Parietal lobe (tissue), 2 donors: ENCODE measurements around the gene PDPN. TPM values are rescaled to one million over a fixed set of nuclear protein-coding genes. Genes with fewer than 3 reads are reported as not detected.

Experiments used
- small RNA-seq: library from RNA; depleted of rRNA; stranded (forward); fragments of <200 nt; gene quantifications from one replicate; pipeline ENCODE3, GENCODE V24; 2014; ENCODE audit warnings: low replicate concordance
- total RNA-seq: library from RNA; depleted of rRNA; stranded (reverse); fragments of >200 nt; gene quantifications from one replicate; pipeline ENCODE4 v1.2.3, GENCODE V29; 2014

Gene PDPN, protein sequence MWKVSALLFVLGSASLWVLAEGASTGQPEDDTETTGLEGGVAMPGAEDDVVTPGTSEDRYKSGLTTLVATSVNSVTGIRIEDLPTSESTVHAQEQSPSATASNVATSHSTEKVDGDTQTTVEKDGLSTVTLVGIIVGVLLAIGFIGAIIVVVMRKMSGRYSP
- 7.8 TPM for total RNA-seq

DNA sequence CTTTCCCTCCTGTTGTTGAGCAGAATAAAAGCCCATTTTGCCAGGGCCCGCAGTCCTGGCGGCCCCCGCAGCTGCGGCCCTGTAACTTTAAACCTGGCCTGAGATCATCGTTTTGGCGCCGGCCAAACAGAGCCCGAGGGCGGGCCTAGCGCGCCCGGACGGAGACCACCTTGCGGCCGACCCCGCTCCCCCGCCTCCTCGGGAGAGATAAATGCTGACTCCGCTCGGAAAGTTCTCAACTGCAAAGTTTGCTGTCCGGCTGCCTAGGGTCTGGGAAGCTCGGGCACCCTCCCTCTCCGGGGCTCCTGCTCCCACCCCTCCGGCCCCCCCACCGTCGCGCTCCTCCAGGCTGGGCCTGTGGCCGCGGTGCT lies at the start of gene PDPN:
Gene PDPN (plus strand): TSS at position 238 of the 371 bp plus-strand sequence. CDS start 202 bp downstream, outside the sequence.

Small RNAs within 50 kb of the gene (small RNA-seq; reads per million reads assigned to genes)
- not detected for gene RNA5SP41

Other genes with a start within 250 kb of the PDPN start
- gene PRAMEF14, start 236.7 kb upstream of the PDPN start, total RNA-seq, result not detected
- gene PRAMEF19, start 211.9 kb upstream of the PDPN start, total RNA-seq, result not detected
- not detected for gene PRAMEF17, start 194.2 kb upstream of the PDPN start, total RNA-seq
- not detected for gene PRAMEF20, start 173.4 kb upstream of the PDPN start, total RNA-seq
- not detected for gene LRRC38, start 69.8 kb upstream of the PDPN start, total RNA-seq
- gene PRDM2, start 116.4 kb downstream of the PDPN start, total RNA-seq, result 71.1 TPM